K562 (cell line): ENCODE results near the gene FBXO10. TPM values are rescaled to one million over a fixed set of nuclear protein-coding genes. Genes with fewer than 3 reads are reported as not detected.

Source experiments
- ATAC-seq: fragments of 200-7000 bp; cut with Tn5 transposase; 3 replicates; pipeline ENCODE4 v1.9.1; 2020; ENCODE audit warnings: moderate library complexity
- BruUV-seq: library from RNA; stranded (reverse); fragments of 400-500 nt; replicated peaks from 2 replicates; lab custom pipeline; 2021; lab: Mats Ljungman, UMichigan
- CTCF ChIA-PET: fragments of 300-600 bp; formaldehyde crosslinking; extraction: SDS; loops from one replicate; lab custom pipeline; 2021; ENCODE audit warnings: low intra/inter-chr PET ratio; lab: Yijun Ruan, JAX
- POLR2A ChIA-PET: fragments of 300-600, 350-650 bp; sonication (Branson Sonifier 250); formaldehyde crosslinking; extraction: SDS; loops from one replicate; lab custom pipeline; 2021; ENCODE audit warnings: antibody characterized with exemption, inconsistent platforms; lab: Yijun Ruan, JAX
- DNase-seq, 4 experiments: peaks; one replicate each; pipeline versions ENCODE4 v3.0.0 to v3.0.0-alpha.2; 2011 to 2018; ENCODE audit warnings: low spot score in 3 of 4, mixed read lengths in 3 of 4; ENCODE audit errors: extremely low read depth in 1 of 4
- FAIRE-seq: peaks from 2 replicates; lab custom pipeline; 2011; peaks lifted over from hg19 to GRCh38; lab: Jason Lieb, UNC
- H2AFZ ChIP-seq: 2 replicates; pipeline ENCODE4 v1.6.0; 2011; ENCODE audit warnings: low read depth, low read length, control low read depth, inconsistent platforms
- H3K27ac ChIP-seq: fragments of 200-600 bp; 3 replicates; pipeline ENCODE4 v1.8.0; 2011; ENCODE audit warnings: low read depth, mild to moderate bottlenecking, control low read depth, inconsistent platforms, low read length, moderate library complexity, mixed read lengths; ENCODE audit errors: extremely low read depth
- H3K27me3 ChIP-seq, 2 experiments: fragments of 300-600 bp in 1 of 2; 2 replicates in 1 of 2; 3 replicates in 1 of 2; pipeline versions ENCODE4 v1.6.0 to v1.8.0; 2011; ENCODE audit warnings: inconsistent platforms in 2 of 2, low read length in 2 of 2, mild to moderate bottlenecking in 1 of 2, mixed read lengths in 1 of 2, moderate library complexity in 1 of 2; ENCODE audit not compliant: control insufficient read depth in 2 of 2, insufficient read depth in 2 of 2
- H3K36me3 ChIP-seq: fragments of 300-600 bp; 3 replicates; pipeline ENCODE4 v1.8.0; 2011; ENCODE audit warnings: mild to moderate bottlenecking, low read length, inconsistent platforms; ENCODE audit not compliant: control insufficient read depth, insufficient read depth
- H3K4me1 ChIP-seq, 2 experiments: fragments of 200-600 bp in 1 of 2; replicated peaks in 1 of 2; 2 replicates in 1 of 2; 3 replicates in 1 of 2; pipeline versions ENCODE4 v1.5.1 to v1.8.0; 2011; ENCODE audit warnings: inconsistent platforms in 2 of 2, low read length in 2 of 2, mild to moderate bottlenecking in 1 of 2, mixed read lengths in 1 of 2, moderate library complexity in 1 of 2; ENCODE audit not compliant: control insufficient read depth in 2 of 2, insufficient read depth in 2 of 2
- H3K4me2 ChIP-seq: 2 replicates; pipeline ENCODE4 v1.6.1; 2011; ENCODE audit warnings: low read length, control low read depth, inconsistent platforms, mixed read lengths; ENCODE audit not compliant: insufficient read depth
- H3K4me3 ChIP-seq: fragments of 200-600 bp; sonication (generic), shearing (Covaris generic); 2 replicates; pipeline ENCODE4 v1.5.1; 2016; ENCODE audit warnings: control low read depth, inconsistent platforms
- H3K79me2 ChIP-seq: fragments of 200-600 bp; 3 replicates; pipeline ENCODE4 v1.8.0; 2011; ENCODE audit warnings: low read length, inconsistent platforms; ENCODE audit not compliant: control insufficient read depth, insufficient read depth
- H3K9ac ChIP-seq, 2 experiments: 2 replicates each; pipeline versions ENCODE4 v1.6.0 to v1.6.1; 2011; ENCODE audit warnings: low read depth in 2 of 2, low read length in 2 of 2, control low read depth in 1 of 2, inconsistent platforms in 1 of 2, mild to moderate bottlenecking in 1 of 2, mixed read lengths in 1 of 2; ENCODE audit not compliant: insufficient read depth in 1 of 2
- H3K9me1 ChIP-seq: one replicate; pipeline ENCODE4 v1.6.0; 2011; ENCODE audit warnings: inconsistent platforms, mild to moderate bottlenecking, low read length, moderate library complexity; ENCODE audit not compliant: control insufficient read depth, insufficient read depth
- H3K9me3 ChIP-seq: replicated peaks from 2 replicates; pipeline ENCODE4 v1.5.1; 2011; ENCODE audit warnings: low read depth, low read length, inconsistent platforms; ENCODE audit not compliant: control insufficient read depth, insufficient read depth
- H4K20me1 ChIP-seq: replicated peaks from 2 replicates; pipeline ENCODE4 v1.6.1; 2011; ENCODE audit warnings: low read length, inconsistent platforms, mixed read lengths; ENCODE audit not compliant: control insufficient read depth, insufficient read depth
- ERF ChIP-seq: fragments of 450-650 bp; formaldehyde crosslinking; IDR thresholded peaks from 2 replicates; pipeline ENCODE4 v1.4.0; 2020; ENCODE audit warnings: mild to moderate bottlenecking, mixed read lengths
- GTF2E2 ChIP-seq: fragments of 200-800 bp; sonication (Bioruptor generic); IDR thresholded peaks from 2 replicates; pipeline ENCODE4 v1.6.1; 2016; ENCODE audit warnings: missing genetic modification characterization, missing compliant biosample characterization
- NFRKB ChIP-seq: fragments of 450-650 bp; IDR thresholded peaks from 2 replicates; pipeline ENCODE4 v1.6.1; 2016; ENCODE audit warnings: low read depth
- SMARCB1 ChIP-seq: IDR thresholded peaks from 2 replicates; pipeline ENCODE4 v1.6.1; 2011; ENCODE audit warnings: improper control_type of control experiment, low read depth; ENCODE audit not compliant: insufficient read length
- STAT5B ChIP-seq: fragments of 250-450 bp; sonication (Bioruptor Pico); IDR thresholded peaks from 2 replicates; pipeline ENCODE4 v1.8.0; 2021; ENCODE audit warnings: mild to moderate bottlenecking, inconsistent platforms
- TCF7L2 ChIP-seq: fragments of 150-350 bp; IDR thresholded peaks from 2 replicates; pipeline ENCODE4 v1.6.1; 2016; ENCODE audit warnings: low read depth, mild to moderate bottlenecking, low read length, moderate library complexity
- XRCC4 ChIP-seq: IDR thresholded peaks from one replicate; pipeline ENCODE4 v1.6.1; 2011; ENCODE audit not compliant: insufficient read depth, insufficient read length; ENCODE audit errors: extremely low read depth
- ZNF395 ChIP-seq: fragments of 200-800 bp; sonication (Bioruptor generic); IDR thresholded peaks from 2 replicates; pipeline ENCODE4 v1.6.1; 2017; ENCODE audit warnings: missing genetic modification characterization, missing compliant biosample characterization
- ZNF511 ChIP-seq: sonication (generic); formaldehyde crosslinking; IDR thresholded peaks from 2 replicates; pipeline ENCODE4 v1.8.0; 2022; ENCODE audit warnings: mild to moderate bottlenecking, missing genetic modification reagents
- WGBS: fragments of 100-300 bp; shearing (Covaris generic); methylation state at CpG from one replicate; pipeline ENCODE4 v1.1.6; 2016; ENCODE audit warnings: low coverage, mixed read lengths; ENCODE audit not compliant: insufficient coverage; ENCODE audit errors: missing lambda C conversion rate; 5-methylcytosine and 5-hydroxymethylcytosine counted together
- in situ Hi-C: fragments of 300-500 bp; cut with MboI; formaldehyde crosslinking; loops from 4 replicates; pipeline ENCODE4 v1.15.0; 2018; ENCODE audit warnings: inconsistent platforms, mixed read lengths
- intact Hi-C: fragments of 100-400 bp; cut with micrococcal nuclease; formaldehyde crosslinking; loops from 2 replicates; pipeline ENCODE4 v1.14.2; 2022
- polyA plus RNA-seq, 8 experiments: library from polyadenylated mRNA; depleted of rRNA in 4 of 8; stranded (reverse) in 5 of 8; unstranded in 3 of 8; fragments of >200 nt; fragmentation: Nextera tagmentation in 2 of 8; fragmentation: Illumina TruSeq in 1 of 8; extraction: Ambion mirVana in 2 of 8; extraction: Trizol in 1 of 8; gene quantifications; 2 replicates each; pipeline versions ENCODE4 v1.2.1 to v1.2.3, GENCODE V29; 2011 to 2014; ENCODE audit warnings: inconsistent platforms in 1 of 8, missing spikeins in 1 of 8
- total RNA-seq, 7 experiments: library from RNA; depleted of rRNA in 6 of 7; stranded (reverse); fragments of >200 nt in 6 of 7; fragmentation: Illumina TruSeq in 2 of 7; extraction: Trizol in 2 of 7; gene quantifications; 2 replicates each; pipeline versions ENCODE4 v1.2.1 to v1.2.3, GENCODE V29; 2011 to 2021; ENCODE audit warnings: low replicate concordance in 1 of 7
- TF ChIP-seq, protein P1 (sequence below): fragments of 450-650 bp; formaldehyde crosslinking; IDR thresholded peaks from 2 replicates; pipeline ENCODE4 v1.4.0; 2022; ENCODE audit warnings: mild to moderate bottlenecking, moderate library complexity
- TF ChIP-seq, protein P2 (sequence below): fragments of 250-450 bp; sonication (Bioruptor Pico); IDR thresholded peaks from 2 replicates; pipeline ENCODE4 v1.5.0; 2022; ENCODE audit warnings: mild to moderate bottlenecking

FBXO10 gene
- total and polyA plus RNA-seq, 9 of the 15 experiments (the other 6 are each of a cell fraction or from before 2014, with no cell fraction given): 0.84 to 9.9 (median 6.0) TPM

GRCh38 chr9:37622462-37622861 is 46.3 kb upstream of the FBXO10 start:
- no peak for ATAC-seq
- Histone ChIP-seq H2AFZ (no peak overlapping the region), H3K4me1 (no peaks in the 10 kb centered on the region; a peak in 1 of 5 replicates), H3K4me3 (no peak overlapping the region), H4K20me1 (peaks cover 5% of the 10 kb centered on the region; the same call in 1 of the 2 replicates), H3K9me3 (no peaks in the 10 kb centered on the region), H3K4me2 (no peak overlapping the region), H3K36me3 (no peaks in the 10 kb centered on the region), H3K9me1 (no peaks in the 10 kb centered on the region), H3K79me2 (no peaks in the 10 kb centered on the region), H3K9ac (no peak overlapping the region), H3K27ac (no peak overlapping the region), H3K27me3 (peaks cover 28 to 45% of the 10 kb centered on the region in 2 experiments)
- BruUV-seq: no TSS peak
- intact Hi-C loops: no loop called here
- ChIA-PET POLR2A (interaction anchor here (1.0 to 1.5 kb wide), 3 partner anchors 9 to 11 kb away, joined by 3 to 10 read pairs (median 5); no protein-coding TSS in a partner anchor), CTCF (no interaction called here)
- DNase-seq: no peak
- 7% methylated on average over 4 of the region's 4 CpGs for WGBS
- in situ Hi-C loops: no loop called here
- FAIRE-seq: no peak
- TF ChIP-seq XRCC4 (no peak), ZNF511 (no peak), TCF7L2 (no peak), STAT5B (CRISPR knock-in tag) (no peak), SMARCB1 (no peak), ZNF395 (CRISPR knock-in tag) (no peak), GTF2E2 (tag) (no peak), ERF (CRISPR knock-in tag) (no peak), NFRKB (no peak)
- TF ChIP-seq, protein P1, sequence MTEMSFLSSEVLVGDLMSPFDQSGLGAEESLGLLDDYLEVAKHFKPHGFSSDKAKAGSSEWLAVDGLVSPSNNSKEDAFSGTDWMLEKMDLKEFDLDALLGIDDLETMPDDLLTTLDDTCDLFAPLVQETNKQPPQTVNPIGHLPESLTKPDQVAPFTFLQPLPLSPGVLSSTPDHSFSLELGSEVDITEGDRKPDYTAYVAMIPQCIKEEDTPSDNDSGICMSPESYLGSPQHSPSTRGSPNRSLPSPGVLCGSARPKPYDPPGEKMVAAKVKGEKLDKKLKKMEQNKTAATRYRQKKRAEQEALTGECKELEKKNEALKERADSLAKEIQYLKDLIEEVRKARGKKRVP (CRISPR knock-in tag): no peak
- TF ChIP-seq, protein P2, sequence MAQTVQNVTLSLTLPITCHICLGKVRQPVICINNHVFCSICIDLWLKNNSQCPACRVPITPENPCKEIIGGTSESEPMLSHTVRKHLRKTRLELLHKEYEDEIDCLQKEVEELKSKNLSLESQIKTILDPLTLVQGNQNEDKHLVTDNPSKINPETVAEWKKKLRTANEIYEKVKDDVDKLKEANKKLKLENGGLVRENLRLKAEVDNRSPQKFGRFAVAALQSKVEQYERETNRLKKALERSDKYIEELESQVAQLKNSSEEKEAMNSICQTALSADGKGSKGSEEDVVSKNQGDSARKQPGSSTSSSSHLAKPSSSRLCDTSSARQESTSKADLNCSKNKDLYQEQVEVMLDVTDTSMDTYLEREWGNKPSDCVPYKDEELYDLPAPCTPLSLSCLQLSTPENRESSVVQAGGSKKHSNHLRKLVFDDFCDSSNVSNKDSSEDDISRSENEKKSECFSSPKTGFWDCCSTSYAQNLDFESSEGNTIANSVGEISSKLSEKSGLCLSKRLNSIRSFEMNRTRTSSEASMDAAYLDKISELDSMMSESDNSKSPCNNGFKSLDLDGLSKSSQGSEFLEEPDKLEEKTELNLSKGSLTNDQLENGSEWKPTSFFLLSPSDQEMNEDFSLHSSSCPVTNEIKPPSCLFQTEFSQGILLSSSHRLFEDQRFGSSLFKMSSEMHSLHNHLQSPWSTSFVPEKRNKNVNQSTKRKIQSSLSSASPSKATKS (CRISPR knock-in tag): no peak
